ENCODE data around the gene FAM174B.

DNA sequence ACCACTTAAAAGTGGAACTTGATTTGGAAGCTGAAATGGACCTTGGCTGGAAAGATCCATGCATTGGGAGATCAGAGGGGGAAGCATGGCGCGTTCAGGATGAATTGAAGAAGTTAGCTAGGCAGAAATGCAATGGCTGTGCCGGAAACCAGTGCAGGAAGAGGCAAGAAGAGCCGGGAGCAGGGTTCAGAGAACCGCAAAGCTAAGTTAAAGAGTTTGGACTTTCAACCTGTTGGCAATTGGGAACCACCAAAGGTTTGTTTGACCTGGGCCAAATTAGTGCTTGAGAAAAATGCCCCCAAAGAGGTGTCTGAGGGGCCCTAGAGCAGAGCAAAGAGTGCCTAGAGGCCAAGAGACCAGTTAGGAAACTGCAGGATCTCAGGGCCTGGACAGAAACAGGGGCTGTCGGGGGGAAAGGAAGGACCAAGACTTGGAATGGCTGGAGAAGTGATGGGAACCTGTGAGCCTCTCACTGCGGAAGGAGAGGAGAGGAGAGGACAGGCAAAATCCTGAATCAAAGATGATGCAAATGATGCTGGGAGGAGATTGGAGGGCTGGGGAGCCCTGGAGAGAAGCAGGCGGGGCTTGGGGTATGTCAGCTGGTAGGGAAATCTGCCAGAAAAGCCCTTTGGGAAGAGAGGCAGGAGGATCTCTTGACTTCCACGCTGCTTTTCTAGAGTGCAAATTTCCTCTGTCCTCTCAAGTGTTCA, 49.3 kb downstream of the FAM174B start:
- TF ChIP-seq POLR2A (IDR thresholded peaks at IDR 0.05) (no peak), POLR2AphosphoS5 (IDR thresholded peaks at IDR 0.05) (no peak), CTCF (IDR thresholded peaks at IDR 0.05) (no peak)

All from stomach (tissue), 4 donors.